DOHH2 (cell line): ENCODE results near the gene MCEE.

ENCODE experiments used
- H3F3A ChIP-seq: fragments of 200-600 bp; sonication (generic), shearing (Covaris generic); 2 replicates; pipeline ENCODE4 v1.6.0; 2016; ENCODE audit warnings: antibody characterized with exemption, mild to moderate bottlenecking; ENCODE audit not compliant: control insufficient read depth, insufficient read depth
- H3K27ac ChIP-seq: fragments of 200-600 bp; sonication (generic); 2 replicates; pipeline ENCODE4 v1.5.1; 2014; ENCODE audit warnings: low read depth, mild to moderate bottlenecking, low read length, moderate library complexity
- H3K27me3 ChIP-seq: fragments of 200-600 bp; sonication (generic); 2 replicates; pipeline ENCODE4 v1.6.1; 2014; ENCODE audit warnings: mild to moderate bottlenecking, low read length, mixed read lengths; ENCODE audit not compliant: control insufficient read depth
- H3K36me3 ChIP-seq: fragments of 200-600 bp; sonication (generic); 2 replicates; pipeline ENCODE4 v1.6.1; 2014; ENCODE audit warnings: mild to moderate bottlenecking, low read length, moderate library complexity, mixed read lengths; ENCODE audit not compliant: control insufficient read depth
- H3K4me1 ChIP-seq: fragments of 200-600 bp; sonication (generic); 2 replicates; pipeline ENCODE4 v1.6.1; 2014; ENCODE audit warnings: mild to moderate bottlenecking, low read length, mixed read lengths; ENCODE audit not compliant: control insufficient read depth
- H3K4me2 ChIP-seq: fragments of 200-600 bp; sonication (generic); 2 replicates; pipeline ENCODE4 v1.6.0; 2014; ENCODE audit warnings: mild to moderate bottlenecking, low read length, moderate library complexity
- H3K4me3 ChIP-seq: fragments of 200-600 bp; sonication (generic); 2 replicates; pipeline ENCODE4 v1.5.1; 2014; ENCODE audit warnings: mild to moderate bottlenecking, low read length, mixed read lengths
- H3K79me2 ChIP-seq: fragments of 200-600 bp; sonication (generic); 2 replicates; pipeline ENCODE4 v1.6.1; 2014; ENCODE audit warnings: mild to moderate bottlenecking, low read length, mixed read lengths; ENCODE audit not compliant: control insufficient read depth
- H3K9me2 ChIP-seq: fragments of 200-600 bp; sonication (generic); replicated peaks from 2 replicates; pipeline ENCODE4 v1.6.1; 2014; ENCODE audit warnings: mild to moderate bottlenecking, low read length, mixed read lengths; ENCODE audit not compliant: control insufficient read depth
- H3K9me3 ChIP-seq: fragments of 200-600 bp; sonication (generic); 2 replicates; pipeline ENCODE4 v1.6.1; 2014; ENCODE audit warnings: antibody characterized with exemption, low read length, mixed read lengths; ENCODE audit not compliant: control insufficient read depth, insufficient read depth
- H4K20me1 ChIP-seq: fragments of 200-600 bp; sonication (generic); 2 replicates; pipeline ENCODE4 v1.6.0; 2014; ENCODE audit warnings: low read depth, mild to moderate bottlenecking, antibody characterized with exemption, low read length, moderate library complexity; ENCODE audit not compliant: control insufficient read depth, insufficient read depth
- EZH2phosphoT487 ChIP-seq: fragments of 200-600 bp; sonication (generic); IDR thresholded peaks from 2 replicates; pipeline ENCODE4 v1.6.1; 2017; ENCODE audit warnings: borderline replicate concordance, mild to moderate bottlenecking, antibody characterized with exemption, low read length, moderate library complexity, mixed read lengths
- TF ChIP-seq, protein P1 (sequence below): fragments of 200-600 bp; sonication (generic); IDR thresholded peaks from one replicate; pipeline ENCODE4 v1.5.1; 2014; ENCODE audit warnings: antibody characterized with exemption, mild to moderate bottlenecking, low read depth, low read length; ENCODE audit not compliant: poor library complexity, severe bottlenecking

Gene MCEE

DNA sequence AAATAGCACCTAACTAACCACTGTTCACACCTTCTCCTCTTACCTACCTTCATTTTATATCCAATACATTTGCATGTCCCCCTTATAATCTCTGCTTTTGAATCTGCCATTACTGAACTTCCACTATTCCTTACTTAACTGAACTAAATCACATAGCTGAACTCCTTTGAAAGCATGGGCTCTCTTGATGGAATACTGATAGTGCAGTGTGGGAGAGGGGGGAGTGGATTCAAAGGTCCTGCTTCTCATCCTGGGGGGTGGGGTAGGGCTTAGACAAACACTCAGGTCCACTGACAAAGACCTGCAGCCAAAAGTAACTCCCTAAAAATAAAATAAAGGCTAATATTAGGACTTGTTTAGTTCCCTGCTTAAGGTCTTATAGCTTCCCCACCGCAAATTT lies 8.6 kb downstream of the MCEE start:
- H3K79me2 ChIP-seq, result peaks cover 7% of the 10 kb centered on the region
- no peak for TF ChIP-seq EZH2phosphoT487
- TF ChIP-seq, protein P1, sequence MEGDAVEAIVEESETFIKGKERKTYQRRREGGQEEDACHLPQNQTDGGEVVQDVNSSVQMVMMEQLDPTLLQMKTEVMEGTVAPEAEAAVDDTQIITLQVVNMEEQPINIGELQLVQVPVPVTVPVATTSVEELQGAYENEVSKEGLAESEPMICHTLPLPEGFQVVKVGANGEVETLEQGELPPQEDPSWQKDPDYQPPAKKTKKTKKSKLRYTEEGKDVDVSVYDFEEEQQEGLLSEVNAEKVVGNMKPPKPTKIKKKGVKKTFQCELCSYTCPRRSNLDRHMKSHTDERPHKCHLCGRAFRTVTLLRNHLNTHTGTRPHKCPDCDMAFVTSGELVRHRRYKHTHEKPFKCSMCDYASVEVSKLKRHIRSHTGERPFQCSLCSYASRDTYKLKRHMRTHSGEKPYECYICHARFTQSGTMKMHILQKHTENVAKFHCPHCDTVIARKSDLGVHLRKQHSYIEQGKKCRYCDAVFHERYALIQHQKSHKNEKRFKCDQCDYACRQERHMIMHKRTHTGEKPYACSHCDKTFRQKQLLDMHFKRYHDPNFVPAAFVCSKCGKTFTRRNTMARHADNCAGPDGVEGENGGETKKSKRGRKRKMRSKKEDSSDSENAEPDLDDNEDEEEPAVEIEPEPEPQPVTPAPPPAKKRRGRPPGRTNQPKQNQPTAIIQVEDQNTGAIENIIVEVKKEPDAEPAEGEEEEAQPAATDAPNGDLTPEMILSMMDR, result no peak
- no peaks in the 10 kb centered on the region for H3K9me3 ChIP-seq
- peaks cover 49% of the 10 kb centered on the region for H3K36me3 ChIP-seq
- no peaks in the 10 kb centered on the region for H3K9me2 ChIP-seq
- no peak overlapping the region for H3K4me2 ChIP-seq
- no peaks in the 10 kb centered on the region for H3K4me1 ChIP-seq
- H3K27me3 ChIP-seq, result no peaks in the 10 kb centered on the region
- 0 out of 2 replicates have a peak, but pooled peaks cover 2% of the 10 kb centered on the region for H3F3A ChIP-seq
- H4K20me1 ChIP-seq, result no peaks in the 10 kb centered on the region
- H3K4me3 ChIP-seq, result no peak overlapping the region
- no peak overlapping the region for H3K27ac ChIP-seq

DNA sequence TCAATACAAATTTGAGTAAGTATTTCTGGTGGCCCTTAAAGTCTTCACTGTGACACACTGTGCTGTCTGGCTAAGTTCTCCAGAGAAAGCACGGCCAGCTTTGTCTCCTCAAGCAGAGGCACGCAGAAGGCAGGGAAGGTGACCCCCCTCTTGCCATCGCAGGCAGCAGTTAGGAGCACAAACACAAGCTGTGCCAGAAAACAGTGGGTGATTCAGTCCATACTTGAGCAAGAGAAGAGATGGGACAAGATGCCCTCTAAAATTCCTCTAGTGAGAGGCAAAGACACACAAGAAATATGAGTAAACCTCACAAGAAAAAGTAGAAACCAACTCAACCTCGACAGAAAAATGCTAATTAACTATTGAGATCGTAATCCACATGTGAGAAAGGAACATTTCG lies 9.8 kb downstream of the MCEE start:
- TF ChIP-seq, protein P1, result no peak
- no peak for TF ChIP-seq EZH2phosphoT487
- H3K36me3 ChIP-seq, result peaks cover 49% of the 10 kb centered on the region

DNA sequence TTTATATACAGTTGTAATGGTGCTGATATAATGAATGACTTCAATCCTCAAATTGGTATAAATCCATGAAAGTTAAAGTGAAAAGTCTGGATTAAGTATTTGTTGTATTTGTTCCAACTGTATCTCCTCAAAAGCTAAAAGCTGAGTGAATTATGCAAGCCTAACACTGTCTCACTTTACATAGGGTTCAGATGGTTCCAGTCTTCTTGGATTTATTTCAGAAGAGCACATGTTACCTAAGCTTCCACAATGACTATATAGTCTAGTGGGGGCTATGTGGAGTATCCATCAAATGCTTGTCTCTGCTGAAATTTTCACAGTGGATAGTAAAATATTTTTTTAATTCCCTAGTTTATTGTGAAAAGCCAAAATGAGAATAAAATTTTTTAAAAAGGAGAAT lies 13.0 kb downstream of the MCEE start:
- no peak for TF ChIP-seq EZH2phosphoT487
- TF ChIP-seq, protein P1, result no peak
- Histone ChIP-seq H3K79me2 (no peaks in the 10 kb centered on the region), H3K27ac (no peak overlapping the region), H3K4me3 (no peak overlapping the region), H4K20me1 (no peaks in the 10 kb centered on the region), H3F3A (no peaks in the 10 kb centered on the region), H3K36me3 (peaks cover 46% of the 10 kb centered on the region), H3K4me2 (no peak overlapping the region), H3K9me2 (no peaks in the 10 kb centered on the region), H3K9me3 (no peaks in the 10 kb centered on the region), H3K27me3 (no peaks in the 10 kb centered on the region), H3K4me1 (no peaks in the 10 kb centered on the region)

More for the DNA sequence above, 9.8 kb downstream of the MCEE start:
- 0 out of 2 replicates have a peak, but pooled peaks cover 2% of the 10 kb centered on the region for H3F3A ChIP-seq
- no peaks in the 10 kb centered on the region for H3K9me3 ChIP-seq
- H3K4me1 ChIP-seq, result no peaks in the 10 kb centered on the region
- no peak overlapping the region for H3K27ac ChIP-seq
- no peaks in the 10 kb centered on the region for H3K9me2 ChIP-seq
- no peaks in the 10 kb centered on the region; the same call in 1 of the 2 replicates for H3K79me2 ChIP-seq
- no peaks in the 10 kb centered on the region for H3K27me3 ChIP-seq
- H3K4me2 ChIP-seq, result no peak overlapping the region
- H4K20me1 ChIP-seq, result no peaks in the 10 kb centered on the region
- no peak overlapping the region for H3K4me3 ChIP-seq

DNA sequence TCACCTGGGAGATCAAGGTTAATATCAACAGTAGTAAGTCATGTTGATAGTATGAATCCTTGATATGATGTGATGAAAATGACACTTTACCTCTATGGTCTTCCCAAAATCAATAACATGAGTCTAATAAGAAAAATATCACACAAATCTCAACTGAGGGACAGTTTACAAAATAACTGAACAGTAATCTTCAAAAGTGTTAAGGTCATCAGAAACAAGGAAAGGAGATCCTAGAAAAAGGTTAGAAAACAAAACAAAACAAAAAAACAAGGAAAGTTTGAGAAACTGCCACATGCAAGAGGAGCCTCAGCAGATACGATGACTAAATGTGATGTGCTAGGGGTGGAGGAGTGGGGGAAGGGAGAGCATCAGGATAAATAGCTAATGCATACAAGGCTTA lies 16.2 kb downstream of the MCEE start:
- no peaks in the 10 kb centered on the region for H3K9me3 ChIP-seq
- H3K4me1 ChIP-seq, result no peaks in the 10 kb centered on the region
- H4K20me1 ChIP-seq, result no peaks in the 10 kb centered on the region
- H3K27ac ChIP-seq, result no peak overlapping the region
- H3F3A ChIP-seq, result no peaks in the 10 kb centered on the region
- no peak overlapping the region for H3K4me2 ChIP-seq
- no peaks in the 10 kb centered on the region for H3K9me2 ChIP-seq
- no peak overlapping the region for H3K4me3 ChIP-seq
- TF ChIP-seq EZH2phosphoT487, result no peak
- TF ChIP-seq, protein P1, result no peak
- no peaks in the 10 kb centered on the region for H3K79me2 ChIP-seq
- H3K27me3 ChIP-seq, result no peaks in the 10 kb centered on the region
- peaks cover 28% of the 10 kb centered on the region for H3K36me3 ChIP-seq
